Measurements from ENCODE around the gene MANEA.

GRCh38 chr6:95574811-95575210, 2.5 kb upstream of the MANEA start:
- TF ChIP-seq CTCF (IDR thresholded peaks at IDR 0.05): no peak
- peak in 1 of 2 donors; percentile 79 for TF ChIP-seq EP300 (IDR thresholded peaks at IDR 0.05)
